Heart right ventricle (tissue), 16 donors: ENCODE results near the gene SART3. TPM values are rescaled to one million over a fixed set of nuclear protein-coding genes. Genes with fewer than 3 reads are reported as not detected.

ENCODE experiments used
- ATAC-seq, 8 donors: fragments of 200-7000 bp; cut with Tn5 transposase; one replicate each; pipeline ENCODE4 v1.9.1; 2020; ENCODE audit warnings: mild to moderate bottlenecking in 8 of 8, moderate library complexity in 8 of 8, moderate number of reproducible peaks in 1 of 8
- DNase-seq, 2 donors: peaks; one replicate each; pipeline ENCODE4 v3.0.0-alpha.2; 2020
- H3K27ac ChIP-seq, 10 donors: fragments of 200-600 bp; sonication (generic) in 2 of 10; one replicate each; pipeline versions ENCODE4 v1.5.0 to v1.8.0; 2020 to 2022; ENCODE audit warnings: mild to moderate bottlenecking in 3 of 10
- H3K27me3 ChIP-seq, 7 donors: fragments of 200-600 bp; one replicate each; pipeline ENCODE4 v1.8.0; 2021 to 2022; ENCODE audit warnings: mild to moderate bottlenecking in 2 of 7
- H3K36me3 ChIP-seq, 9 donors: fragments of 200-600 bp; sonication (generic) in 1 of 9; one replicate each; pipeline versions ENCODE4 v1.5.0 to v1.8.0; 2020 to 2022; ENCODE audit warnings: mild to moderate bottlenecking in 2 of 9
- H3K4me1 ChIP-seq, 9 donors: fragments of 200-600 bp; sonication (generic) in 1 of 9; one replicate each; pipeline versions ENCODE4 v1.5.0 to v1.8.0; 2020 to 2022; ENCODE audit warnings: mild to moderate bottlenecking in 4 of 9
- H3K4me3 ChIP-seq, 10 donors: fragments of 200-600 bp; sonication (generic) in 2 of 10; one replicate each; pipeline versions ENCODE4 v1.5.0 to v1.8.0; 2020 to 2022; ENCODE audit warnings: mild to moderate bottlenecking in 7 of 10, moderate library complexity in 2 of 10
- H3K9me3 ChIP-seq, 11 donors: fragments of 200-600 bp in 10 of 11; sonication (generic) in 2 of 11; one replicate each; pipeline versions ENCODE4 v1.5.0 to v1.8.0; 2013 to 2022; ENCODE audit warnings: mild to moderate bottlenecking in 2 of 11, control low read depth in 1 of 11, moderate library complexity in 1 of 11
- WGBS, 2 donors: extraction: QIAGEN DNeasy Blood & Tissue Kit; methylation state at CpG; one replicate each; pipeline ENCODE4 v1.1.7; 2013; ENCODE audit warnings: inconsistent platforms in 1 of 2; 5-methylcytosine and 5-hydroxymethylcytosine counted together
- intact Hi-C, 10 donors: fragments of 100-400 bp; cut with DNase I; formaldehyde crosslinking; loops; one replicate each; pipeline versions ENCODE4 v1.11.1 to v1.14.2; 2022
- polyA plus RNA-seq, 2 donors: library from polyadenylated mRNA; stranded (reverse); fragments of 200-250 nt; gene quantifications; one replicate each; pipeline ENCODE4 v1.2.3, GENCODE V29; 2013
- total RNA-seq, 10 donors: library from RNA; stranded (reverse); fragmentation: NEBNext Ultra II Directional in 3 of 10; extraction: Animal tissue kit (Norgen Biotek cat#: 25700) in 3 of 10; gene quantifications; one replicate each; pipeline versions ENCODE4 v1.2.1 to v1.2.4, GENCODE V29; 2021 to 2023
- TF ChIP-seq, protein P1 (sequence below), 9 donors: fragments of 200-600 bp; sonication (generic) in 2 of 9; IDR thresholded peaks; one replicate each; pipeline versions ENCODE4 v1.5.0 to v1.8.0; 2021 to 2022; ENCODE audit warnings: antibody characterized with exemption in 9 of 9, mild to moderate bottlenecking in 5 of 9, moderate library complexity in 1 of 9
- donor health status: Arrhythmogenic right ventricular cardiomyopathy.
- donor health status: ischemic (EF 13 %, LVEDD 7.1; RV severe dilation, severe dysfunction).
- donor health status: healthy with polysubstance abuse.
- donor health status: DM: no; HTN: yes; CAD: no.
- donor health status: DM: no; HTN: no; CAD: no.
- donor health status: ischemic (EF 25% LVEDD 6.9; RV normal size, moderate dysfunction).
- donor health status: ischemic (EF 25% LVEDD 5.7; RV mildly dilated, moderate dysfunction).
- donor health status: healthy.
- donor health status: DM: yes; HTN: yes; CAD: no.
- donor health status: Ischemic cardiomyopathy.
- donor health status: ischemic (EF 35%, LVEDD 5.7; RV mildly dilated, moderate dysfunction).
- donor health status: nonischemic (EF 11% LVEDD 7.7; RV severe dilation, severe dysfunction).
- donor health status: DM: yes; HTN: yes; CAD: no.
- donor health status: PGD.
- donor health status: ischemic (EF 29% LVEDD 5.4; RV normal size, mild dysfunction).
- donor health status: nonischemic (EF 23%, LVEDD 6.1; RV moderate dilation, normal function).

Gene SART3
- total and polyA plus RNA-seq, 12 donors, result 13.5 to 38.0 (median 24.4) TPM

GRCh38 chr12:108568338-108569154 lies 7.6 kb upstream of the SART3 start:
- Histone ChIP-seq H3K4me1 (peaks cover 0 to 54% (median 30%) of the 10 kb centered on the region in 9 donors), H3K36me3 (peaks cover 0 to 68% (median 58%) of the 10 kb centered on the region in 9 donors), H3K27me3 (no peaks in the 10 kb centered on the region), H3K4me3 (no peak overlapping the region), H3K9me3 (no peaks in the 10 kb centered on the region), H3K27ac (peak overlapping the region in 5 of 10 donors; percentile 28 to 74 (median 40))
- TF ChIP-seq, protein P1, sequence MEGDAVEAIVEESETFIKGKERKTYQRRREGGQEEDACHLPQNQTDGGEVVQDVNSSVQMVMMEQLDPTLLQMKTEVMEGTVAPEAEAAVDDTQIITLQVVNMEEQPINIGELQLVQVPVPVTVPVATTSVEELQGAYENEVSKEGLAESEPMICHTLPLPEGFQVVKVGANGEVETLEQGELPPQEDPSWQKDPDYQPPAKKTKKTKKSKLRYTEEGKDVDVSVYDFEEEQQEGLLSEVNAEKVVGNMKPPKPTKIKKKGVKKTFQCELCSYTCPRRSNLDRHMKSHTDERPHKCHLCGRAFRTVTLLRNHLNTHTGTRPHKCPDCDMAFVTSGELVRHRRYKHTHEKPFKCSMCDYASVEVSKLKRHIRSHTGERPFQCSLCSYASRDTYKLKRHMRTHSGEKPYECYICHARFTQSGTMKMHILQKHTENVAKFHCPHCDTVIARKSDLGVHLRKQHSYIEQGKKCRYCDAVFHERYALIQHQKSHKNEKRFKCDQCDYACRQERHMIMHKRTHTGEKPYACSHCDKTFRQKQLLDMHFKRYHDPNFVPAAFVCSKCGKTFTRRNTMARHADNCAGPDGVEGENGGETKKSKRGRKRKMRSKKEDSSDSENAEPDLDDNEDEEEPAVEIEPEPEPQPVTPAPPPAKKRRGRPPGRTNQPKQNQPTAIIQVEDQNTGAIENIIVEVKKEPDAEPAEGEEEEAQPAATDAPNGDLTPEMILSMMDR (IDR thresholded peaks at IDR 0.05), result no peak
- 82 to 84% methylated on average over 10 of the region's 10 CpGs for WGBS, 2 donors
- intact Hi-C loops, result loop anchor here in 6 of 10 donors (5.0 to 10.0 kb wide), 7 partner anchors 49 to 526 kb away; partner anchors contain the start of genes SSH1 (in 2 of the 6), ALKBH2 (in 1 of the 6) and UNG (in 1 of the 6)
- no peak for DNase-seq
- ATAC-seq, result no peak

DNA sequence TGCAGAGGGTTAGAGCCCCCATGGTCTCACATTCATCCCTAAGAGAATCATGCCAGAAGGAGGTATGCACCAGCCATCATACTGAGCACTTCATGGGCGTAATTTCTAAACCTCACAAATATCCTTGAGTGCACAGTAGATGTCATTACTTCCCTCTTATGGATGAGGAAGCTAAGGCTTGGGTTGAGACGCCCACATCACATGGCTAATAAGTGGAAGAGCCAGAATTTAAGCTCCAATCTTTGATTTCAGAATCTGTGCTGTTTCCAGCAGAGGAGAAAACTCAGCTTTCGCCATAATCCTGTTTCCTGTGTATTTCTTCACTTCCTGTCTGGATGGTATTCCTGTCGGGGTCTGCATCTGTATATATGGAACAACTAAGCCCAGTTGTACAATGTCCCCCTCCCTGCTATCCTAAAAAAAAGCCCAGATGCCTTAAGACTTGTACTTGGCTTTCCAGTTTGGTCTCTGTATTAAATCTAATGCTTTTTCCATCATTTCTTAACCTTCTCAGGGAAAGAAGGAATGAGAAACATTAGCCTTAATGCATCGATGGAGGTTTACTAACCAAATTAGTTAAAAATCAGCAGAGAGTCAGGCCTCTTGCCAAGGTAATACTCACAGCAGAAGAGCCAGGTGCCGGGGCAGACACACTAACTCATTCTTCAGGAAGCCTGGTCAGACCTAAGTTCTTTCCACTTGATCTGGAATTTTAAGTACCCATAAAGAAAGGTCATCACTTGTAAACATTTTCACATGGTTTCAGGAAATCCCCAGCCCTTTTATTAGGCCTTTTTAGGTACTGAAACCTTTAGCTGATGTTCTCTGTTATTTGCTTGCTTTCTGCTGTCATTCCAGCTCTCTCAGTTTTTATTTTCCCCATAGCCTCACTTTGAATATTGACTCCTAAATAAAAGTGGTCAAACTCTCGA lies 6.7 kb upstream of the SART3 start:
- 68 to 69% methylated on average over 7 of the region's 7 CpGs for WGBS, 2 donors
- DNase-seq (no peak), ATAC-seq (no peak)
- H3K9me3 ChIP-seq, result no peaks in the 10 kb centered on the region
- H3K36me3 ChIP-seq, result peaks cover 0 to 68% (median 58%) of the 10 kb centered on the region in 9 donors
- peak overlapping the region in 6 of 10 donors; percentile 28 to 97 (median 44) for H3K27ac ChIP-seq
- intact Hi-C loops, result loop anchor here in 6 of 10 donors (2.0 to 10.0 kb wide), 9 partner anchors 47 to 527 kb away; partner anchors contain the start of genes SSH1 (in 2 of the 6), ALKBH2 (in 1 of the 6) and UNG (in 1 of the 6)
- H3K27me3 ChIP-seq, result no peaks in the 10 kb centered on the region
- TF ChIP-seq, protein P1 (IDR thresholded peaks at IDR 0.05), result no peak
- H3K4me1 ChIP-seq, result peaks cover 0 to 59% (median 35%) of the 10 kb centered on the region in 9 donors
- H3K4me3 ChIP-seq, result no peak overlapping the region

- peaks cover 0 to 68% (median 58%) of the 10 kb centered on the region in 9 donors for H3K36me3 ChIP-seq
- peaks cover 0 to 64% (median 36%) of the 10 kb centered on the region in 9 donors for H3K4me1 ChIP-seq
- TF ChIP-seq, protein P1 (IDR thresholded peaks at IDR 0.05), result no peak
- H3K4me3 ChIP-seq, result no peak overlapping the region
- DNase-seq, result no peak
- ATAC-seq, result no peak
- no peaks in the 10 kb centered on the region for H3K9me3 ChIP-seq
- 92 to 96% methylated on average over 4 of the region's 4 CpGs for WGBS, 2 donors
- H3K27me3 ChIP-seq, result no peaks in the 10 kb centered on the region
- intact Hi-C loops, result loop anchor here in 6 of 10 donors (2.0 to 10.0 kb wide), 9 partner anchors 48 to 528 kb away; partner anchors contain the start of genes SSH1 (in 2 of the 6), ALKBH2 (in 1 of the 6) and UNG (in 1 of the 6)
- H3K27ac ChIP-seq, result peak overlapping the region in 9 of 10 donors; percentile 26 to 97 (median 53)
Observed at GRCh38 chr12:108566452-108566851, 5.5 kb upstream of the SART3 start.
